ENCODE measurements around the gene CD9.

DNA sequence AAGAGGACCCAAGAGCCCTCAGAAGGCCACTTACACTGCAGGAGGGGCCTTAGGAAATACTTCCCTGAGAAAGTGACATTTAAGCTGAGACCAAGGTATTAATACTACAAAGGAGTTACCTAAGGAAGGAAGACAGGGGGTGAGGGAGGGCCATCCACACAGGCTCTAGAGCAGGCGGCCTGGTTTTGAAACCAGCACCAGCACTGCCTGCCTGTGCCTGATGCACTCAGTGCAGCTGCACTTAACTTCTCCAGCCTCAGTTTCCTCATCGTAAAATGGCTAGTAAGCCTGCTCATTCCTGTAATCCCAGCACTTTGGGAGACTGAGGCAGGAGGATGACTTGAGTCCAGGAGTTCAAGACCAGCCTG is 64.8 kb downstream of the CD9 start:
- TF ChIP-seq LEF1 (IDR thresholded peaks at IDR 0.05; ENCODE audit: borderline replicate concordance) (no peak), HDGF (IDR thresholded peaks at IDR 0.05; ENCODE audit: borderline replicate concordance) (no peak), SP1 (IDR thresholded peaks at IDR 0.05) (no peak), L3MBTL2 (conservative IDR thresholded peaks at IDR 0.05) (no peak), SUZ12 (IDR thresholded peaks at IDR 0.05) (no peak), ARNT (IDR thresholded peaks at IDR 0.05) (no peak), FOXM1 (IDR thresholded peaks at IDR 0.05; ENCODE audit: borderline replicate concordance) (no peak), BHLHE40 (IDR thresholded peaks at IDR 0.05; ENCODE audit: borderline replicate concordance) (no peak)
- TF ChIP-seq, protein P1, sequence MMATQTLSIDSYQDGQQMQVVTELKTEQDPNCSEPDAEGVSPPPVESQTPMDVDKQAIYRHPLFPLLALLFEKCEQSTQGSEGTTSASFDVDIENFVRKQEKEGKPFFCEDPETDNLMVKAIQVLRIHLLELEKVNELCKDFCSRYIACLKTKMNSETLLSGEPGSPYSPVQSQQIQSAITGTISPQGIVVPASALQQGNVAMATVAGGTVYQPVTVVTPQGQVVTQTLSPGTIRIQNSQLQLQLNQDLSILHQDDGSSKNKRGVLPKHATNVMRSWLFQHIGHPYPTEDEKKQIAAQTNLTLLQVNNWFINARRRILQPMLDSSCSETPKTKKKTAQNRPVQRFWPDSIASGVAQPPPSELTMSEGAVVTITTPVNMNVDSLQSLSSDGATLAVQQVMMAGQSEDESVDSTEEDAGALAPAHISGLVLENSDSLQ (IDR thresholded peaks at IDR 0.05): no peak

Measured in HEK293T (cell line).